Measurements from ENCODE around the gene CCDC158. TPM values are rescaled to one million over a fixed set of nuclear protein-coding genes. Genes with fewer than 3 reads are reported as not detected.
A peak's percentile ranks its signal among the peaks of the same experiment; 100 is the strongest.

Gene CCDC158
- total and polyA plus RNA-seq, 2 donors (not counting 1 experiment from before 2014, with no cell fraction given), result not detected

DNA sequence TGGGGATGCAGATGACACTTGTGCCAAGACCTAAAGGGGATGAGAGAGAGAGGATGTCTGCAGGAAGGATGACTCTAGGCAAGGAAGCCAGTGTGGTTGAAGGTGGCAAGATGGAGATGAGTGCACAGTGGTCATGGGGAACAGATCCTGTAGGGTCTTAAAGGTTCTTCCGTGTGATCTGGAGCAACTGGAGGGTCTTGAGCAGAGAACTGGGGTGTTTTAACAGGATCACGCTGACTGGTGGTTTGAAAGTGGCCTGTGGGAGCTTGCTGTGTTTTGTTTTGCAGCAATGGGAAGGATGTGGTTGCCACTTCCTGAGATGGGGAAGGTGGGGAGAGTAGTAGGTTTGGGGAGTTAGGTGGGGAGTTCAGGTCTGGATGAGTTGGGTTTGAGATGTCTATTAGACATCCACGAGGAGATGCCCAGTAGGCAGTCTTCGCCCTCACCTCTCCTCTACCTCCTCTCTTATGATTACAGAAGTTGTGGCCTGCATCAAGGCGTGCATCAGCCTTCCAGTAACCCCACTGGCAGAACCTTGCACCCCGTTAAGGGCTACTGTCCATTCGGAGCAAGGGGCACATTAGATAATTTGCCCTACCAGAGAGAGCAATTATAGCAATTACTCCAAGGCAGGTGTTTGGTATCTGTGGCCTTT, 115.8 kb downstream of the CCDC158 start:
- Histone ChIP-seq H3K9ac (ENCODE audit: low read length) (peak overlapping the region; percentile 55), H3K27ac (ENCODE audit: low read length in 2 of 2) (no peak overlapping the region), H2AFZ (ENCODE audit: insufficient read depth, low read depth, low read length, poor library complexity, severe bottlenecking) (peak overlapping the region; percentile 68), H3K4me1 (ENCODE audit: control insufficient read depth in 2 of 2, insufficient read depth in 2 of 2, low read length in 2 of 2) (peaks cover 20 to 22% of the 10 kb centered on the region in 2 donors), H3K4me3 (ENCODE audit: control extremely low read depth in 1 of 5, extremely low read depth in 1 of 5, insufficient read depth in 1 of 5, low read depth in 2 of 5, low read length in 4 of 5) (peak overlapping the region in 2 of 5 experiments; percentile 15 to 51), H3K36me3 (replicated peaks in 1 of 2; ENCODE audit: control extremely low read depth in 1 of 2, control insufficient read depth in 1 of 2, extremely low read depth in 1 of 2, insufficient read depth in 2 of 2, low read length in 1 of 2) (no peaks in the 10 kb centered on the region), H4K20me1 (ENCODE audit: control insufficient read depth, insufficient read depth, low read length, poor library complexity, severe bottlenecking) (no peaks in the 10 kb centered on the region), H3K27me3 (replicated peaks in 1 of 4; ENCODE audit: control extremely low read depth in 1 of 4, control insufficient read depth in 3 of 4, insufficient read depth in 4 of 4, low read length in 3 of 4) (peaks cover 0 to 38% (median 8%) of the 10 kb centered on the region in 4 experiments), H3K9me3 (ENCODE audit: control extremely low read depth in 1 of 3, control insufficient read depth in 2 of 3, insufficient read depth in 1 of 3, low read length in 2 of 3) (peaks cover 0 to 6% (median 0%) of the 10 kb centered on the region in 3 donors), H3K79me2 (ENCODE audit: control insufficient read depth, insufficient read depth, low read length) (no peaks in the 10 kb centered on the region), H3K4me2 (replicated peaks; ENCODE audit: low read depth, low read length, poor library complexity, severe bottlenecking) (peak overlapping the region; percentile 87)
- 22% methylated on average over 3 of the region's 7 CpGs for WGBS (ENCODE audit: insufficient coverage)
- DNase-seq (no peak), ATAC-seq (ENCODE audit: low read depth) (no peak)
- no peaks in the 10 kb centered on the region for H3K9me3 Mint-ChIP-seq (ENCODE audit: insufficient read depth)
- H3K4me1 Mint-ChIP-seq, result peaks cover 20% of the 10 kb centered on the region
- ChIA-PET CTCF (interaction anchor here (1.2 kb wide), 1 partner anchor 126 kb away, joined by 5 read pairs; no protein-coding TSS in a partner anchor), POLR2A (no interaction called here)
- intact Hi-C loops (cut with micrococcal nuclease), result no loop called here
- H3K27ac Mint-ChIP-seq, result no peak overlapping the region
- H3K4me3 Mint-ChIP-seq, result peak overlapping the region; percentile 83
- no peak for TF ChIP-seq EZH2 (IDR thresholded peaks at IDR 0.05; ENCODE audit: borderline replicate concordance, insufficient read depth, low read depth, low read length, poor library complexity, severe bottlenecking)
- TF ChIP-seq, protein P1, sequence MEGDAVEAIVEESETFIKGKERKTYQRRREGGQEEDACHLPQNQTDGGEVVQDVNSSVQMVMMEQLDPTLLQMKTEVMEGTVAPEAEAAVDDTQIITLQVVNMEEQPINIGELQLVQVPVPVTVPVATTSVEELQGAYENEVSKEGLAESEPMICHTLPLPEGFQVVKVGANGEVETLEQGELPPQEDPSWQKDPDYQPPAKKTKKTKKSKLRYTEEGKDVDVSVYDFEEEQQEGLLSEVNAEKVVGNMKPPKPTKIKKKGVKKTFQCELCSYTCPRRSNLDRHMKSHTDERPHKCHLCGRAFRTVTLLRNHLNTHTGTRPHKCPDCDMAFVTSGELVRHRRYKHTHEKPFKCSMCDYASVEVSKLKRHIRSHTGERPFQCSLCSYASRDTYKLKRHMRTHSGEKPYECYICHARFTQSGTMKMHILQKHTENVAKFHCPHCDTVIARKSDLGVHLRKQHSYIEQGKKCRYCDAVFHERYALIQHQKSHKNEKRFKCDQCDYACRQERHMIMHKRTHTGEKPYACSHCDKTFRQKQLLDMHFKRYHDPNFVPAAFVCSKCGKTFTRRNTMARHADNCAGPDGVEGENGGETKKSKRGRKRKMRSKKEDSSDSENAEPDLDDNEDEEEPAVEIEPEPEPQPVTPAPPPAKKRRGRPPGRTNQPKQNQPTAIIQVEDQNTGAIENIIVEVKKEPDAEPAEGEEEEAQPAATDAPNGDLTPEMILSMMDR (IDR thresholded peaks at IDR 0.05), result no peak
- peaks cover 46% of the 10 kb centered on the region for H3K27me3 Mint-ChIP-seq

- ChIA-PET POLR2A (no interaction called here), CTCF (no interaction called here)
- no peak overlapping the region for H2AFZ ChIP-seq (ENCODE audit: insufficient read depth, low read depth, low read length, poor library complexity, severe bottlenecking)
- Mint-ChIP-seq H3K9me3 (ENCODE audit: insufficient read depth) (peaks cover 6% of the 10 kb centered on the region), H3K4me3 (no peak overlapping the region), H3K27me3 (peaks cover 35% of the 10 kb centered on the region), H3K4me1 (peaks cover 20% of the 10 kb centered on the region), H3K27ac (no peak overlapping the region)
- H3K9ac ChIP-seq (ENCODE audit: low read length), result no peak overlapping the region
- no peak overlapping the region for H3K27ac ChIP-seq (ENCODE audit: low read length in 2 of 2)
- TF ChIP-seq EZH2 (IDR thresholded peaks at IDR 0.05; ENCODE audit: borderline replicate concordance, insufficient read depth, low read depth, low read length, poor library complexity, severe bottlenecking), result no peak
- TF ChIP-seq, protein P1 (IDR thresholded peaks at IDR 0.05), result no peak
- H4K20me1 ChIP-seq (ENCODE audit: control insufficient read depth, insufficient read depth, low read length, poor library complexity, severe bottlenecking), result no peaks in the 10 kb centered on the region
- peaks cover 0 to 14% (median 3%) of the 10 kb centered on the region in 3 donors for H3K9me3 ChIP-seq (ENCODE audit: control extremely low read depth in 1 of 3, control insufficient read depth in 2 of 3, insufficient read depth in 1 of 3, low read length in 2 of 3)
- no peak for ATAC-seq (ENCODE audit: low read depth)
- H3K4me3 ChIP-seq (ENCODE audit: control extremely low read depth in 1 of 5, extremely low read depth in 1 of 5, insufficient read depth in 1 of 5, low read depth in 2 of 5, low read length in 4 of 5), result no peak overlapping the region
- H3K36me3 ChIP-seq (replicated peaks in 1 of 2; ENCODE audit: control extremely low read depth in 1 of 2, control insufficient read depth in 1 of 2, extremely low read depth in 1 of 2, insufficient read depth in 2 of 2, low read length in 1 of 2), result no peaks in the 10 kb centered on the region
- H3K79me2 ChIP-seq (ENCODE audit: control insufficient read depth, insufficient read depth, low read length), result no peaks in the 10 kb centered on the region
- WGBS (ENCODE audit: insufficient coverage), result 88% methylated on average over 2 of the region's 3 CpGs
- intact Hi-C loops (cut with micrococcal nuclease), result no loop called here
- peaks cover 0 to 37% (median 8%) of the 10 kb centered on the region in 4 experiments for H3K27me3 ChIP-seq (replicated peaks in 1 of 4; ENCODE audit: control extremely low read depth in 1 of 4, control insufficient read depth in 3 of 4, insufficient read depth in 4 of 4, low read length in 3 of 4)
- DNase-seq, result no peak
- H3K4me1 ChIP-seq (ENCODE audit: control insufficient read depth in 2 of 2, insufficient read depth in 2 of 2, low read length in 2 of 2), result peaks cover 20 to 22% of the 10 kb centered on the region in 2 donors
- no peak overlapping the region for H3K4me2 ChIP-seq (replicated peaks; ENCODE audit: low read depth, low read length, poor library complexity, severe bottlenecking)
Observed at GRCh38 chr4:76302826-76303438, 118.0 kb downstream of the CCDC158 start.

Data from B cell (primary cell).